SK-N-SH (cell line): ENCODE data around the gene PLA2G2F. TPM values are rescaled to one million over a fixed set of nuclear protein-coding genes. Genes with fewer than 3 reads are reported as not detected.

ENCODE experiments used
- CTCF ChIA-PET: fragments of 300-600, 350-600 bp; formaldehyde crosslinking; extraction: SDS; loops from one replicate; lab custom pipeline; 2021; lab: Yijun Ruan, JAX
- POLR2A ChIA-PET: fragments of 350-600 bp; sonication (Branson Sonifier 250); formaldehyde crosslinking; extraction: SDS; loops from one replicate; lab custom pipeline; 2020; ENCODE audit warnings: antibody characterized with exemption, inconsistent platforms; lab: Yijun Ruan, JAX
- DNase-seq: peaks from one replicate; pipeline ENCODE4 v3.0.0; 2012
- H2AFZ ChIP-seq: fragments of 200-600 bp; sonication (generic); 2 replicates; pipeline ENCODE4 v1.8.1; 2016; ENCODE audit warnings: antibody characterized with exemption, mild to moderate bottlenecking, low read depth
- H3F3A ChIP-seq: fragments of 200-600 bp; sonication (generic); replicated peaks from 2 replicates; pipeline ENCODE3; 2016; ENCODE audit warnings: antibody characterized with exemption, mild to moderate bottlenecking; ENCODE audit not compliant: insufficient read depth
- H3K27ac ChIP-seq, 2 experiments: fragments of 200-500 bp in 1 of 2; fragments of 200-600 bp in 1 of 2; sonication (Bioruptor generic) in 1 of 2; sonication (generic), shearing (Covaris generic) in 1 of 2; 2 replicates each; pipeline versions ENCODE4 v1.5.1 to v1.6.1; 2014 to 2016; ENCODE audit warnings: low read depth in 2 of 2, inconsistent platforms in 1 of 2, low read length in 1 of 2, mild to moderate bottlenecking in 1 of 2, mixed read lengths in 1 of 2
- H3K27me3 ChIP-seq: fragments of 200-600 bp; sonication (generic), shearing (Covaris generic); 2 replicates; pipeline ENCODE4 v1.6.1; 2016; ENCODE audit warnings: mixed run types; ENCODE audit not compliant: insufficient read depth
- H3K36me3 ChIP-seq, 2 experiments: fragments of 200-500 bp in 1 of 2; fragments of 200-600 bp in 1 of 2; sonication (Bioruptor generic) in 1 of 2; sonication (generic) in 1 of 2; replicated peaks in 1 of 2; 2 replicates each; pipeline versions ENCODE3 to v1.5.1; 2014 to 2016; ENCODE audit warnings: low read length in 1 of 2, mild to moderate bottlenecking in 1 of 2; ENCODE audit not compliant: insufficient read depth in 2 of 2, control insufficient read depth in 1 of 2
- H3K4me1 ChIP-seq, 2 experiments: fragments of 200-500 bp in 1 of 2; fragments of 200-600 bp in 1 of 2; sonication (Bioruptor generic) in 1 of 2; sonication (generic), shearing (Covaris generic) in 1 of 2; 2 replicates each; pipeline versions ENCODE4 v1.5.1 to v1.6.1; 2014 to 2016; ENCODE audit warnings: low read depth in 1 of 2, low read length in 1 of 2, mixed run types in 1 of 2; ENCODE audit not compliant: insufficient read depth in 2 of 2, control insufficient read depth in 1 of 2
- H3K4me2 ChIP-seq: fragments of 200-600 bp; sonication (generic), shearing (Covaris generic); 2 replicates; pipeline ENCODE4 v1.6.1; 2017; ENCODE audit warnings: mixed run types
- H3K4me3 ChIP-seq, 2 experiments: fragments of 200-500 bp in 1 of 2; fragments of 200-600 bp in 1 of 2; sonication (Bioruptor generic) in 1 of 2; sonication (generic), shearing (Covaris generic) in 1 of 2; 2 replicates each; pipeline versions ENCODE4 v1.5.1 to v1.8.1; 2014 to 2016; ENCODE audit warnings: low read depth in 2 of 2, inconsistent platforms in 1 of 2, low read length in 1 of 2, mild to moderate bottlenecking in 1 of 2, mixed read lengths in 1 of 2, moderate library complexity in 1 of 2
- H3K79me2 ChIP-seq: fragments of 200-600 bp; sonication (generic); 2 replicates; pipeline ENCODE4 v1.8.1; 2017; ENCODE audit warnings: mild to moderate bottlenecking; ENCODE audit not compliant: insufficient read depth
- H3K9ac ChIP-seq: fragments of 200-600 bp; sonication (generic); 2 replicates; pipeline ENCODE4 v1.6.1; 2017; ENCODE audit warnings: mixed run types
- H3K9me2 ChIP-seq: fragments of 200-600 bp; sonication (generic); 2 replicates; pipeline ENCODE4 v1.6.1; 2017; ENCODE audit warnings: mixed run types
- H3K9me3 ChIP-seq: fragments of 200-600 bp; sonication (generic); 2 replicates; pipeline ENCODE4 v1.6.1; 2017; ENCODE audit warnings: mixed run types, mild to moderate bottlenecking, moderate library complexity
- H4K20me1 ChIP-seq: fragments of 200-600 bp; sonication (generic); 2 replicates; pipeline ENCODE4 v1.6.1; 2017; ENCODE audit warnings: mild to moderate bottlenecking, mixed run types; ENCODE audit not compliant: insufficient read depth
- CHD2 ChIP-seq: fragments of 150-350 bp; IDR thresholded peaks from 2 replicates; pipeline ENCODE4 v1.6.1; 2018; ENCODE audit warnings: low read length; ENCODE audit not compliant: partially characterized antibody
- FOXM1 ChIP-seq: IDR thresholded peaks from 2 replicates; pipeline ENCODE4 v1.4.0; 2012; ENCODE audit warnings: low read depth, mild to moderate bottlenecking
- MAX ChIP-seq: IDR thresholded peaks from 2 replicates; pipeline ENCODE4 v1.4.0; 2012; ENCODE audit warnings: low read depth
- MEF2A ChIP-seq: IDR thresholded peaks from 2 replicates; pipeline ENCODE4 v1.4.0; 2012; ENCODE audit warnings: low read depth, borderline replicate concordance
- POLR2AphosphoS5 ChIP-seq: IDR thresholded peaks from 2 replicates; pipeline ENCODE4 v1.6.1; 2012; ENCODE audit warnings: low read depth, low read length
- REST ChIP-seq: IDR thresholded peaks from 2 replicates; pipeline ENCODE4 v1.6.1; 2012; ENCODE audit warnings: mild to moderate bottlenecking, low read depth, low read length, moderate library complexity
- SIN3A ChIP-seq: IDR thresholded peaks from 2 replicates; pipeline ENCODE4 v1.6.1; 2012; ENCODE audit warnings: low read depth, mild to moderate bottlenecking, low read length, moderate library complexity, borderline replicate concordance
- TEAD4 ChIP-seq: IDR thresholded peaks from 2 replicates; pipeline ENCODE4 v1.4.0; 2012; ENCODE audit warnings: mild to moderate bottlenecking, borderline replicate concordance; ENCODE audit not compliant: insufficient read depth
- USF1 ChIP-seq: IDR thresholded peaks from 2 replicates; pipeline ENCODE4 v1.4.0; 2012; ENCODE audit warnings: low read depth, borderline replicate concordance
- WGBS: methylation state at CpG from one replicate; pipeline ENCODE4 v1.1.6; 2017; ENCODE audit warnings: low lambda C conversion rate; 5-methylcytosine and 5-hydroxymethylcytosine counted together
- polyA plus RNA-seq, 3 experiments: library from polyadenylated mRNA; depleted of rRNA; stranded (reverse); fragments of >200 nt; gene quantifications; 2 replicates each; pipeline ENCODE4 v1.2.3, GENCODE V29; 2012

The PLA2G2F gene
- polyA plus RNA-seq, 1 of the 3 experiments (the other 2 are of a cell fraction): not detected

- H3K27me3 ChIP-seq: peaks cover 22% of the 10 kb centered on the region; the same call in 1 of the 2 replicates
- CTCF ChIA-PET: interaction anchor here (0.7 to 2.5 kb wide), 6 partner anchors 11 to 395 kb away, joined by 3 to 11 read pairs (median 4); no protein-coding TSS in a partner anchor
- WGBS: 33% methylated on average over 3 of the region's 3 CpGs
Measured at GRCh38 chr1:20099533-20099932, 39.6 kb upstream of the PLA2G2F start.

More at GRCh38 chr1:20099533-20099932, 39.6 kb upstream of the PLA2G2F start:
- no peak for TF ChIP-seq POLR2AphosphoS5
- no peak for TF ChIP-seq SIN3A
- no peak for TF ChIP-seq CHD2
- no peak for TF ChIP-seq REST
- no peak for TF ChIP-seq MEF2A
- TF ChIP-seq TEAD4: no peak
- no peak for TF ChIP-seq FOXM1
- no peak for TF ChIP-seq USF1
- TF ChIP-seq MAX: no peak
- H3F3A ChIP-seq: no peaks in the 10 kb centered on the region
- no peak overlapping the region for H3K4me2 ChIP-seq
- H3K9ac ChIP-seq: no peak overlapping the region
- no peaks in the 10 kb centered on the region for H3K4me1 ChIP-seq
- no peaks in the 10 kb centered on the region for H3K9me2 ChIP-seq
- no peak overlapping the region for H3K27ac ChIP-seq
- no peaks in the 10 kb centered on the region for H3K9me3 ChIP-seq
- H4K20me1 ChIP-seq: no peaks in the 10 kb centered on the region
- no peak overlapping the region for H2AFZ ChIP-seq
- H3K79me2 ChIP-seq: no peaks in the 10 kb centered on the region
- POLR2A ChIA-PET: no interaction called here
- DNase-seq: no peak
- no peaks in the 10 kb centered on the region for H3K36me3 ChIP-seq
- no peak overlapping the region for H3K4me3 ChIP-seq
